Stimulated activated memory B cell treated with anti-CD40 and anti-IgM and Interleukin-4, amounts not matched to agents 10 μg/mL and 1 μg/mL and 100 μg/mL, for 72 hours (primary cell): Measurements from ENCODE around the gene CASP1.
A peak's percentile ranks its signal among the peaks of the same experiment; 100 is the strongest.

Experiments
- ATAC-seq: fragments of 150-1000 bp; cut with Tn5 transposase; 2 replicates; pipeline ENCODE4 v1.10.0; 2021
- H3K27ac Mint-ChIP-seq: one replicate; pipeline ENCODE4 v1.8.0; 2022; ENCODE audit warnings: mild to moderate bottlenecking, mixed read lengths
- H3K27me3 Mint-ChIP-seq: one replicate; pipeline ENCODE4 v1.8.0; 2022; ENCODE audit warnings: mixed read lengths
- H3K36me3 Mint-ChIP-seq: one replicate; pipeline ENCODE4 v1.8.0; 2022; ENCODE audit warnings: mixed read lengths
- H3K4me1 Mint-ChIP-seq: one replicate; pipeline ENCODE4 v1.8.0; 2022; ENCODE audit warnings: mixed read lengths
- H3K4me3 Mint-ChIP-seq: one replicate; pipeline ENCODE4 v1.8.0; 2022; ENCODE audit warnings: mild to moderate bottlenecking, moderate library complexity, mixed read lengths
- H3K9me3 Mint-ChIP-seq: one replicate; pipeline ENCODE4 v1.8.0; 2022; ENCODE audit warnings: mixed read lengths

The CASP1 gene

GRCh38 chr11:105023003-105023402, 11.9 kb downstream of the CASP1 start, which contains the start of gene CASP5:
TSS of gene CASP5 (minus strand) at chr11:105023168. CDS start at chr11:105023136, 32 bp downstream.
- H3K4me1 Mint-ChIP-seq: peaks cover 38% of the 10 kb centered on the region
- peaks cover 35% of the 10 kb centered on the region for H3K36me3 Mint-ChIP-seq
- no peaks in the 10 kb centered on the region for H3K27me3 Mint-ChIP-seq
- peak within 1 kb of the TSS; percentile 19 for H3K27ac Mint-ChIP-seq
- no peaks in the 10 kb centered on the region for H3K9me3 Mint-ChIP-seq
- H3K4me3 Mint-ChIP-seq: no peak within 1 kb of the TSS
- ATAC-seq: no peak

GRCh38 chr11:105022527-105022926, 12.4 kb downstream of the CASP1 start:
- H3K9me3 Mint-ChIP-seq: no peaks in the 10 kb centered on the region
- H3K27ac Mint-ChIP-seq: no peak overlapping the region

GRCh38 chr11:105007463-105007862, 27.5 kb downstream of the CASP1 start:
- no peak overlapping the region for H3K27ac Mint-ChIP-seq
- no peaks in the 10 kb centered on the region for H3K9me3 Mint-ChIP-seq
- H3K27me3 Mint-ChIP-seq: no peaks in the 10 kb centered on the region
- ATAC-seq: no peak
- H3K4me1 Mint-ChIP-seq: no peaks in the 10 kb centered on the region
- H3K36me3 Mint-ChIP-seq: no peaks in the 10 kb centered on the region
- no peak overlapping the region for H3K4me3 Mint-ChIP-seq

More at GRCh38 chr11:105022527-105022926, 12.4 kb downstream of the CASP1 start:
- Mint-ChIP-seq H3K4me3 (no peak overlapping the region), H3K27me3 (no peaks in the 10 kb centered on the region), H3K4me1 (peaks cover 33% of the 10 kb centered on the region), H3K36me3 (peaks cover 30% of the 10 kb centered on the region)
- no peak for ATAC-seq

- no peaks in the 10 kb centered on the region for H3K27me3 Mint-ChIP-seq
- H3K36me3 Mint-ChIP-seq: no peaks in the 10 kb centered on the region
- H3K27ac Mint-ChIP-seq: no peak overlapping the region
Measured at GRCh38 chr11:105005451-105005845, 29.5 kb downstream of the CASP1 start.

GRCh38 chr11:105004021-105004420, 30.9 kb downstream of the CASP1 start:
- H3K27ac Mint-ChIP-seq: no peak overlapping the region
- no peaks in the 10 kb centered on the region for H3K9me3 Mint-ChIP-seq
- ATAC-seq: no peak
- H3K36me3 Mint-ChIP-seq: no peaks in the 10 kb centered on the region
- no peaks in the 10 kb centered on the region for H3K27me3 Mint-ChIP-seq
- peaks cover 9% of the 10 kb centered on the region for H3K4me1 Mint-ChIP-seq
- no peak overlapping the region for H3K4me3 Mint-ChIP-seq

More at GRCh38 chr11:105005451-105005845, 29.5 kb downstream of the CASP1 start:
- no peak for ATAC-seq
- H3K9me3 Mint-ChIP-seq: no peaks in the 10 kb centered on the region
- H3K4me3 Mint-ChIP-seq: no peak overlapping the region
- peaks cover 8% of the 10 kb centered on the region for H3K4me1 Mint-ChIP-seq

GRCh38 chr11:105003151-105003550, 31.8 kb downstream of the CASP1 start:
- no peak overlapping the region for H3K4me3 Mint-ChIP-seq
- no peaks in the 10 kb centered on the region for H3K9me3 Mint-ChIP-seq
- no peak for ATAC-seq
- H3K4me1 Mint-ChIP-seq: peaks cover 9% of the 10 kb centered on the region
- no peaks in the 10 kb centered on the region for H3K36me3 Mint-ChIP-seq
- no peaks in the 10 kb centered on the region for H3K27me3 Mint-ChIP-seq
- no peak overlapping the region for H3K27ac Mint-ChIP-seq

GRCh38 chr11:105000797-105001196, 34.1 kb downstream of the CASP1 start:
- Mint-ChIP-seq H3K4me3 (no peak overlapping the region), H3K4me1 (peaks cover 9% of the 10 kb centered on the region), H3K9me3 (no peaks in the 10 kb centered on the region), H3K36me3 (no peaks in the 10 kb centered on the region), H3K27ac (peak overlapping the region; percentile 20), H3K27me3 (no peaks in the 10 kb centered on the region)
- ATAC-seq: peak; percentile 75

GRCh38 chr11:105000167-105000566, 34.8 kb downstream of the CASP1 start:
- H3K9me3 Mint-ChIP-seq: no peaks in the 10 kb centered on the region
- ATAC-seq: no peak
- no peaks in the 10 kb centered on the region for H3K27me3 Mint-ChIP-seq
- peak overlapping the region; percentile 20 for H3K27ac Mint-ChIP-seq
- peaks cover 9% of the 10 kb centered on the region for H3K4me1 Mint-ChIP-seq
- no peaks in the 10 kb centered on the region for H3K36me3 Mint-ChIP-seq
- no peak overlapping the region for H3K4me3 Mint-ChIP-seq

GRCh38 chr11:104999721-105000120, 35.2 kb downstream of the CASP1 start:
- H3K4me3 Mint-ChIP-seq: no peak overlapping the region
- H3K9me3 Mint-ChIP-seq: no peaks in the 10 kb centered on the region
- peaks cover 9% of the 10 kb centered on the region for H3K4me1 Mint-ChIP-seq
- no peak for ATAC-seq
- H3K36me3 Mint-ChIP-seq: no peaks in the 10 kb centered on the region
- no peak overlapping the region for H3K27ac Mint-ChIP-seq
- H3K27me3 Mint-ChIP-seq: no peaks in the 10 kb centered on the region

GRCh38 chr11:104997288-104997687, 37.7 kb downstream of the CASP1 start:
- no peaks in the 10 kb centered on the region for H3K27me3 Mint-ChIP-seq
- H3K9me3 Mint-ChIP-seq: no peaks in the 10 kb centered on the region
- no peak overlapping the region for H3K27ac Mint-ChIP-seq
- no peaks in the 10 kb centered on the region for H3K36me3 Mint-ChIP-seq
- no peak overlapping the region for H3K4me3 Mint-ChIP-seq
- ATAC-seq: no peak
- H3K4me1 Mint-ChIP-seq: peaks cover 9% of the 10 kb centered on the region

- no peak overlapping the region for H3K4me3 Mint-ChIP-seq
- H3K4me1 Mint-ChIP-seq: no peaks in the 10 kb centered on the region
- no peak overlapping the region for H3K27ac Mint-ChIP-seq
- ATAC-seq: no peak
- H3K36me3 Mint-ChIP-seq: no peaks in the 10 kb centered on the region
- no peaks in the 10 kb centered on the region for H3K9me3 Mint-ChIP-seq
- H3K27me3 Mint-ChIP-seq: no peaks in the 10 kb centered on the region
Measured at GRCh38 chr11:104995001-104995408, 39.9 kb downstream of the CASP1 start.

GRCh38 chr11:104992781-104993180, 42.2 kb downstream of the CASP1 start:
- H3K4me3 Mint-ChIP-seq: no peak overlapping the region

GRCh38 chr11:104991994-104992393, 43.0 kb downstream of the CASP1 start:
- ATAC-seq: no peak
- Mint-ChIP-seq H3K27me3 (peaks cover 20% of the 10 kb centered on the region), H3K27ac (no peak overlapping the region), H3K9me3 (peaks cover 4% of the 10 kb centered on the region), H3K4me3 (no peak overlapping the region), H3K4me1 (no peaks in the 10 kb centered on the region), H3K36me3 (peaks cover 6% of the 10 kb centered on the region)

More at GRCh38 chr11:104992781-104993180, 42.2 kb downstream of the CASP1 start:
- Mint-ChIP-seq H3K4me1 (no peaks in the 10 kb centered on the region), H3K27ac (no peak overlapping the region), H3K36me3 (peaks cover 6% of the 10 kb centered on the region), H3K9me3 (peaks cover 4% of the 10 kb centered on the region), H3K27me3 (peaks cover 20% of the 10 kb centered on the region)
- no peak for ATAC-seq

- Mint-ChIP-seq H3K4me3 (no peak overlapping the region), H3K36me3 (peaks cover 6% of the 10 kb centered on the region), H3K4me1 (no peaks in the 10 kb centered on the region), H3K27me3 (peaks cover 19% of the 10 kb centered on the region), H3K9me3 (peaks cover 4% of the 10 kb centered on the region), H3K27ac (no peak overlapping the region)
- ATAC-seq: no peak
Measured at GRCh38 chr11:104984808-104985207, 50.1 kb downstream of the CASP1 start.

- H3K4me3 Mint-ChIP-seq: no peak overlapping the region
- H3K9me3 Mint-ChIP-seq: no peaks in the 10 kb centered on the region
- H3K4me1 Mint-ChIP-seq: no peaks in the 10 kb centered on the region
- H3K27me3 Mint-ChIP-seq: no peaks in the 10 kb centered on the region
- no peaks in the 10 kb centered on the region for H3K36me3 Mint-ChIP-seq
- no peak for ATAC-seq
- no peak overlapping the region for H3K27ac Mint-ChIP-seq
Measured at GRCh38 chr11:104979839-104980238, 55.1 kb downstream of the CASP1 start.
